ENCODE results near the gene ZBTB20. TPM values are rescaled to one million over a fixed set of nuclear protein-coding genes. Genes with fewer than 3 reads are reported as not detected.
A peak's percentile ranks its signal among the peaks of the same experiment; 100 is the strongest.

Gene ZBTB20
- total RNA-seq, 1 donor from 2014 or later: 91.2 TPM

DNA sequence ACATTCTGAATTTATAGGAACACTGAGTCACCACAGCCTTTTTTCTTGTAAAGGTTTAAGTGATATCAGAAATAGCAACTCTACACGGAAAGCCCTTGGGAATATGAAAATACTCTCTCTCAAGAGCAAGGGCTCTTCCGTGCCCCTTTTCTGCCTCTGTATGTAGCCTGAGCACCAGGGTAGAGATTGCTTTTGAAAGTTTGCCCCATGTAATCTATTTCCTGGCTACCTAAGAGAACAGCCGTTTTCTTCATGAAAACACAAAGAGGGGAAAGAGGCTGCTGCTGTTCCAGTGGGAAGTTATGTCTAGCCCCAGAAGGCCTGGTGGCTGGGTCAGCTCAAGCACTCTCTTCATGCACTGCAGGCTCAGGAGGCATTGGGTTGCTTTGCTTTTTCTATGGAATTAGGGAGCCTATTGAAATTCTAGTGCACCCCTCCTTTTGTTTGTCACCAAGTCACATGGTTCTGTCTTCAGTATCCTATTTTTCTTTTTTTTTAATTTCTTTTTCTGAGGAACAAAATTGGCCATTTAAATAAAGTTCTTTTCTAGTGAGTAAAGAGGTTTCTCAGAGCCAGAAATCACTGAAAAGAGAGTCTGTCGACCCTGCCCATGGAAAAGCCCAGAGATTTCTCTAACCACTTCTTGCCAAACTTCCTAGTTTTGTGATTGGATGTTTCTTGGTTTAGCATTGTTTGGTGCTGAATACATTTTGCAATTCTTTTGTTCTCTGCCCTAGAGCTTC, 813.7 kb downstream of the ZBTB20 start:
- TF ChIP-seq, protein P1, sequence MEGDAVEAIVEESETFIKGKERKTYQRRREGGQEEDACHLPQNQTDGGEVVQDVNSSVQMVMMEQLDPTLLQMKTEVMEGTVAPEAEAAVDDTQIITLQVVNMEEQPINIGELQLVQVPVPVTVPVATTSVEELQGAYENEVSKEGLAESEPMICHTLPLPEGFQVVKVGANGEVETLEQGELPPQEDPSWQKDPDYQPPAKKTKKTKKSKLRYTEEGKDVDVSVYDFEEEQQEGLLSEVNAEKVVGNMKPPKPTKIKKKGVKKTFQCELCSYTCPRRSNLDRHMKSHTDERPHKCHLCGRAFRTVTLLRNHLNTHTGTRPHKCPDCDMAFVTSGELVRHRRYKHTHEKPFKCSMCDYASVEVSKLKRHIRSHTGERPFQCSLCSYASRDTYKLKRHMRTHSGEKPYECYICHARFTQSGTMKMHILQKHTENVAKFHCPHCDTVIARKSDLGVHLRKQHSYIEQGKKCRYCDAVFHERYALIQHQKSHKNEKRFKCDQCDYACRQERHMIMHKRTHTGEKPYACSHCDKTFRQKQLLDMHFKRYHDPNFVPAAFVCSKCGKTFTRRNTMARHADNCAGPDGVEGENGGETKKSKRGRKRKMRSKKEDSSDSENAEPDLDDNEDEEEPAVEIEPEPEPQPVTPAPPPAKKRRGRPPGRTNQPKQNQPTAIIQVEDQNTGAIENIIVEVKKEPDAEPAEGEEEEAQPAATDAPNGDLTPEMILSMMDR (IDR thresholded peaks at IDR 0.05): no peak
- H3K4me3 Mint-ChIP-seq: no peak overlapping the region

DNA sequence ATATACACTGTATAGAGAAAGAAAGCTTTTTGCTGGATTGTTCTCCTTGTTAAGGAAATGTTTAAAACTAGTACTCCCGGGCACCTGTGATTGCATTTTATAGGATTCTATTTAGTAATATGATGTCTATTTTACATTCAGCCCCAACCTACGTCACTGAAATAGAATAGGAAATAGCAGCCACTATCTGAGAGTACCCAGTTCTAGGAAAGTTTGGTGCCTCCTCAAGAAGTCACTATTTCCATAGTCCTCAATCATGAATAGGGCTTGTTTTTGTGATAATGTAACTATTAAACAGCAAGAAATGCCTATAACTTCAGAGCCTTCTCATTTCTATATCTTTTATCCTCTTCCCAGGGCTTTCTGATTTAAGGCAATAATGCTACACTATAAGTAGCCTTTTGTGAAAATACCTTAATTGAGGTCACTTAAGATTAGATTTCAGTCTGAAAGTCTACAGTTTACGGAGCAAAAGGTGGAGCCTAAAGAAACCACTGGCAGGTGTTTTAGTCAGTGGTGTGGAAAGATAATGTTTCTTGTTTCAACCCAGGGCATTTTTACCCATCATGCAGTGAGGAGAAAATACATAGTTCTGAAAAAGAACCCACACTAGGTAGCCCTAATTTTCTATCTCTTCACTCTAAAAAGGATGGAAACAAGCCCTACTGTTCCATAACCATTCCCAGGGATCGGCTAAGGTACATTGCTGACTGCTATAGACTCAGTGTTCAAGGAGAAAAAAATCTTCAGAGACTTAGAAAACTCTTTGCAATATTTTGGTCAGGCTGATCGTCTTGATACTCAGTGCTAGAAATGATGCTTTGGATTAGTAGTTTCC, 814.5 kb downstream of the ZBTB20 start:
- peak overlapping the region; percentile 87 for H3K27ac Mint-ChIP-seq
- intact Hi-C loops (cut with micrococcal nuclease): loop anchor here (1.0 to 2.0 kb wide), 3 partner anchors 24 to 119 kb away; no protein-coding TSS in a partner anchor
- peaks cover 38% of the 10 kb centered on the region for H3K36me3 Mint-ChIP-seq (ENCODE audit: low read depth)
- CTCF ChIA-PET: no interaction called here
- POLR2A ChIA-PET: interaction anchor here (0.7 kb wide), 1 partner anchor 72 kb away, joined by 9 read pairs; no protein-coding TSS in a partner anchor
- peak; percentile 69 for ATAC-seq (ENCODE audit: low read depth)
- H3K4me1 Mint-ChIP-seq: peaks cover 63% of the 10 kb centered on the region
- peak overlapping the region; percentile 60 for H3K4me3 Mint-ChIP-seq
- DNase-seq: no peak
- TF ChIP-seq, protein P1 (IDR thresholded peaks at IDR 0.05): no peak
- H3K27me3 Mint-ChIP-seq: no peaks in the 10 kb centered on the region
- H3K9me3 Mint-ChIP-seq: no peaks in the 10 kb centered on the region

More for the DNA sequence above, 813.7 kb downstream of the ZBTB20 start:
- CTCF ChIA-PET: interaction anchor here (1.3 kb wide), 2 partner anchors 9 to 43 kb away, joined by 3 to 5 read pairs; no protein-coding TSS in a partner anchor
- H3K36me3 Mint-ChIP-seq (ENCODE audit: low read depth): peaks cover 41% of the 10 kb centered on the region
- H3K27me3 Mint-ChIP-seq: no peaks in the 10 kb centered on the region
- H3K4me1 Mint-ChIP-seq: peaks cover 57% of the 10 kb centered on the region
- no peaks in the 10 kb centered on the region for H3K9me3 Mint-ChIP-seq
- intact Hi-C loops (cut with micrococcal nuclease): loop anchor here (2.0 kb wide), 1 partner anchor 25 kb away; no protein-coding TSS in a partner anchor
- peak overlapping the region; percentile 87 for H3K27ac Mint-ChIP-seq
- DNase-seq: no peak
- POLR2A ChIA-PET: interaction anchor here (0.6 to 2.8 kb wide), 3 partner anchors 37 to 119 kb away, joined by 5 to 12 read pairs (median 9); no protein-coding TSS in a partner anchor
- ATAC-seq (ENCODE audit: low read depth): peak; percentile 31

DNA sequence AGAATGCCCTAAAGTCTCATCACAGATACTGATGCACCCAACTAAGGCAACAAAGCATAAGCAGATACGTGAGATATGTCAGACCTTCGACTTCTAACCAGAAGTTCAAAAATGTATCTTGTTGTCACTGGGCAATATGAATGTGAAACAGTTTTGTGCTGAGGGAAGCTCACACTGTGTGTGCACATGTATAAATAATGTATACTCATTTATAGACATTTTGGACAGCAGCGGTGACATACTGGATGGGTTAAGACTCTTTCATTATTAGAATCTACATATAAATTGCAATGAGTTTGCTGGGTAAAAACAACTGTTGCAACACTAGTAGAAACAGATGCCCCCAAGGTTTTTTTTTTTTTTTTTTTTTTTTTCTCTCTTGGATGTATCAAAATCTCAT, 815.4 kb downstream of the ZBTB20 start:
- no peaks in the 10 kb centered on the region for H3K27me3 Mint-ChIP-seq
- peaks cover 36% of the 10 kb centered on the region for H3K36me3 Mint-ChIP-seq (ENCODE audit: low read depth)
- POLR2A ChIA-PET: interaction anchor here (0.7 kb wide), 1 partner anchor 71 kb away, joined by 9 read pairs; no protein-coding TSS in a partner anchor
- DNase-seq (no peak), ATAC-seq (ENCODE audit: low read depth) (no peak)
- intact Hi-C loops (cut with micrococcal nuclease): loop anchor here (1.0 to 2.0 kb wide), 3 partner anchors 23 to 118 kb away; no protein-coding TSS in a partner anchor
- peaks cover 71% of the 10 kb centered on the region for H3K4me1 Mint-ChIP-seq
- TF ChIP-seq, protein P1 (IDR thresholded peaks at IDR 0.05): no peak
- no peak overlapping the region for H3K4me3 Mint-ChIP-seq
- H3K27ac Mint-ChIP-seq: peak overlapping the region; percentile 87
- CTCF ChIA-PET: no interaction called here
- no peaks in the 10 kb centered on the region for H3K9me3 Mint-ChIP-seq

DNA sequence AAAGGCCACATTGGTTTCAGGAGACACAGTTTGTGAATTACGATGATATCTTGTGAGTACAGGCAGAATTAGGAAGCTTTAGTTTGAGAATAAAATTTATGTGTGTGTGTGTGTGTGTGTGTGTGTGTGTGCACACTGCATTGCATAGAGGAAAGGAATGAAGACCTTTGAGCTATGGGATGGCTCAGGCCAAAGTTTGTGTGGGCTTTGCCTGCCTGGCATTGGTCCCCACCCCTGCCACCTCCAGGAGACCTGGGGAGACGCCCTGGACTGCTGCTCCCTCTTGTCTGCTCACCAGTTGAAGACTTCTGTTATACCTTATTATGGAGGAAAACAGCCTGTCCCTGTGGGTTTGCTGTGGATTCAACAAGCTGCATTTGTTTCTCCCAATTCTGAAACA, 816.1 kb downstream of the ZBTB20 start:
- peak overlapping the region; percentile 30 for H3K27ac Mint-ChIP-seq
- DNase-seq (no peak), ATAC-seq (ENCODE audit: low read depth) (no peak)
- POLR2A ChIA-PET: interaction anchor here (0.6 to 2.3 kb wide), 2 partner anchors 21 to 117 kb away, joined by 3 to 17 read pairs; no protein-coding TSS in a partner anchor
- intact Hi-C loops (cut with micrococcal nuclease): no loop called here
- CTCF ChIA-PET: no interaction called here
- H3K9me3 Mint-ChIP-seq: no peaks in the 10 kb centered on the region
- H3K4me1 Mint-ChIP-seq: peaks cover 70% of the 10 kb centered on the region
- peaks cover 33% of the 10 kb centered on the region for H3K36me3 Mint-ChIP-seq (ENCODE audit: low read depth)
- TF ChIP-seq, protein P1 (IDR thresholded peaks at IDR 0.05): no peak
- H3K4me3 Mint-ChIP-seq: no peak overlapping the region
- H3K27me3 Mint-ChIP-seq: no peaks in the 10 kb centered on the region
